GM19468 (cell line): ENCODE measurements around the gene RUNDC1.

Experiments
- ATAC-seq: cut with Tn5 transposase; IDR thresholded peaks from one replicate; pipeline ENCODE4 v1.9.1; 2021; ENCODE audit warnings: mild to moderate bottlenecking, moderate library complexity, moderate number of reproducible peaks; ENCODE audit not compliant: unreplicated experiment; ENCODE audit errors: extremely low read depth

The RUNDC1 gene

GRCh38 chr17:43016216-43016615 is 35.9 kb downstream of the RUNDC1 start:
- no peak for ATAC-seq

GRCh38 chr17:43018008-43018853 is 37.9 kb downstream of the RUNDC1 start:
- no peak for ATAC-seq

GRCh38 chr17:43018932-43019331 is 38.6 kb downstream of the RUNDC1 start:
- no peak for ATAC-seq

- ATAC-seq: no peak
Measured at GRCh38 chr17:43019418-43019817, 39.1 kb downstream of the RUNDC1 start.

- no peak for ATAC-seq
Measured at GRCh38 chr17:43020030-43020621, 39.8 kb downstream of the RUNDC1 start.

GRCh38 chr17:43020789-43021740 is 40.7 kb downstream of the RUNDC1 start:
- ATAC-seq: no peak

GRCh38 chr17:43021741-43022512 is 41.6 kb downstream of the RUNDC1 start, which contains the start of gene VAT1:
Gene VAT1, minus strand, starts transcription at chr17:43022385. Its CDS starts 63 bp downstream, at chr17:43022322.
- no peak for ATAC-seq

- no peak for ATAC-seq
Measured at GRCh38 chr17:43024407-43025289, 44.3 kb downstream of the RUNDC1 start, which contains the start of gene RND2. Gene RND2, plus strand, starts transcription at chr17:43025231. Its CDS starts 117 bp downstream, at chr17:43025348.

GRCh38 chr17:43025290-43025657 is 44.9 kb downstream of the RUNDC1 start:
- ATAC-seq: no peak

GRCh38 chr17:43025766-43026537 is 45.6 kb downstream of the RUNDC1 start:
- ATAC-seq: no peak

- ATAC-seq: no peak
Measured at GRCh38 chr17:43026595-43026994, 46.2 kb downstream of the RUNDC1 start.

GRCh38 chr17:43027091-43028032 is 47.0 kb downstream of the RUNDC1 start:
- ATAC-seq: no peak

GRCh38 chr17:43028221-43028861 is 48.0 kb downstream of the RUNDC1 start:
- no peak for ATAC-seq

- no peak for ATAC-seq
Measured at GRCh38 chr17:43030137-43030767, 49.9 kb downstream of the RUNDC1 start.

GRCh38 chr17:43031666-43032065 is 51.3 kb downstream of the RUNDC1 start:
- ATAC-seq: no peak
